ENCODE measurements around the gene CHAT.

CHAT gene

GRCh38 chr10:49602380-49603023 lies 11.3 kb upstream of the CHAT start:
- Mint-ChIP-seq H3K27me3 (peaks cover 44% of the 10 kb centered on the region), H3K27ac (no peak overlapping the region)

GRCh38 chr10:49605216-49605938 lies 8.5 kb upstream of the CHAT start:
- no peak for DNase-seq
- H3K36me3 Mint-ChIP-seq (ENCODE audit: low read depth): no peaks in the 10 kb centered on the region
- no peak for ATAC-seq
- no peak overlapping the region for H3K27ac Mint-ChIP-seq
- H3K9me3 Mint-ChIP-seq: no peaks in the 10 kb centered on the region
- no peaks in the 10 kb centered on the region for H3K4me1 Mint-ChIP-seq
- peaks cover 62% of the 10 kb centered on the region for H3K27me3 Mint-ChIP-seq
- no peak overlapping the region for H3K4me3 Mint-ChIP-seq

More at GRCh38 chr10:49602380-49603023, 11.3 kb upstream of the CHAT start:
- H3K4me3 Mint-ChIP-seq: no peak overlapping the region
- H3K4me1 Mint-ChIP-seq: no peaks in the 10 kb centered on the region
- no peak for ATAC-seq
- no peaks in the 10 kb centered on the region for H3K9me3 Mint-ChIP-seq
- no peaks in the 10 kb centered on the region for H3K36me3 Mint-ChIP-seq (ENCODE audit: low read depth)
- no peak for DNase-seq

GRCh38 chr10:49605939-49606509 lies 7.8 kb upstream of the CHAT start:
- Mint-ChIP-seq H3K4me1 (no peaks in the 10 kb centered on the region), H3K36me3 (ENCODE audit: low read depth) (no peaks in the 10 kb centered on the region), H3K9me3 (no peaks in the 10 kb centered on the region), H3K27me3 (peaks cover 62% of the 10 kb centered on the region), H3K4me3 (no peak overlapping the region), H3K27ac (no peak overlapping the region)
- ATAC-seq (no peak), DNase-seq (no peak)

GRCh38 chr10:49606981-49607535 lies 6.8 kb upstream of the CHAT start:
- no peaks in the 10 kb centered on the region for H3K4me1 Mint-ChIP-seq
- peak; percentile 78 for DNase-seq
- no peak overlapping the region for H3K4me3 Mint-ChIP-seq
- H3K36me3 Mint-ChIP-seq (ENCODE audit: low read depth): peaks cover 6% of the 10 kb centered on the region
- H3K27me3 Mint-ChIP-seq: peaks cover 70% of the 10 kb centered on the region
- H3K9me3 Mint-ChIP-seq: no peaks in the 10 kb centered on the region
- no peak for ATAC-seq
- no peak overlapping the region for H3K27ac Mint-ChIP-seq

- Mint-ChIP-seq H3K27me3 (peaks cover 77% of the 10 kb centered on the region), H3K36me3 (ENCODE audit: low read depth) (peaks cover 7% of the 10 kb centered on the region), H3K4me1 (no peaks in the 10 kb centered on the region), H3K9me3 (no peaks in the 10 kb centered on the region), H3K4me3 (no peak overlapping the region), H3K27ac (no peak overlapping the region)
- DNase-seq (no peak), ATAC-seq (no peak)
These were observed 5.5 kb upstream of the CHAT start for GRCh38 chr10:49608166-49609005.

- Mint-ChIP-seq H3K36me3 (ENCODE audit: low read depth) (peaks cover 7% of the 10 kb centered on the region), H3K27ac (no peak overlapping the region), H3K4me1 (no peaks in the 10 kb centered on the region), H3K4me3 (no peak overlapping the region), H3K9me3 (no peaks in the 10 kb centered on the region), H3K27me3 (peaks cover 77% of the 10 kb centered on the region)
- DNase-seq: no peak
- ATAC-seq: no peak
These were observed 4.9 kb upstream of the CHAT start for GRCh38 chr10:49609006-49609282.

GRCh38 chr10:49609283-49610113 lies 4.3 kb upstream of the CHAT start:
- peaks cover 7% of the 10 kb centered on the region for H3K36me3 Mint-ChIP-seq (ENCODE audit: low read depth)
- DNase-seq (no peak), ATAC-seq (no peak)
- no peak overlapping the region for H3K4me3 Mint-ChIP-seq
- peaks cover 74% of the 10 kb centered on the region for H3K27me3 Mint-ChIP-seq
- no peaks in the 10 kb centered on the region for H3K9me3 Mint-ChIP-seq
- no peak overlapping the region for H3K27ac Mint-ChIP-seq
- H3K4me1 Mint-ChIP-seq: no peaks in the 10 kb centered on the region

GRCh38 chr10:49610114-49610457 lies 3.8 kb upstream of the CHAT start, which contains the start of gene SLC18A3:
SLC18A3 (plus strand) TSS chr10:49610310; CDS start chr10:49610741, 431 bp downstream.
- ATAC-seq (no peak), DNase-seq (no peak)
- no peak within 1 kb of the TSS for H3K27ac Mint-ChIP-seq
- H3K9me3 Mint-ChIP-seq: no peaks in the 10 kb centered on the region
- H3K36me3 Mint-ChIP-seq (ENCODE audit: low read depth): peaks cover 7% of the 10 kb centered on the region
- no peak within 1 kb of the TSS for H3K4me3 Mint-ChIP-seq
- peaks cover 75% of the 10 kb centered on the region for H3K27me3 Mint-ChIP-seq
- no peaks in the 10 kb centered on the region for H3K4me1 Mint-ChIP-seq

GRCh38 chr10:49610458-49611165 lies 3.2 kb upstream of the CHAT start:
- ATAC-seq (no peak), DNase-seq (no peak)
- no peaks in the 10 kb centered on the region for H3K9me3 Mint-ChIP-seq
- no peaks in the 10 kb centered on the region for H3K4me1 Mint-ChIP-seq
- H3K36me3 Mint-ChIP-seq (ENCODE audit: low read depth): peaks cover 7% of the 10 kb centered on the region
- H3K27me3 Mint-ChIP-seq: peaks cover 77% of the 10 kb centered on the region
- no peak overlapping the region for H3K4me3 Mint-ChIP-seq
- no peak overlapping the region for H3K27ac Mint-ChIP-seq

GRCh38 chr10:49611166-49611815 lies 2.5 kb upstream of the CHAT start:
- Mint-ChIP-seq H3K9me3 (no peaks in the 10 kb centered on the region), H3K27ac (no peak overlapping the region), H3K27me3 (peaks cover 75% of the 10 kb centered on the region), H3K4me1 (no peaks in the 10 kb centered on the region), H3K4me3 (no peak overlapping the region), H3K36me3 (ENCODE audit: low read depth) (peaks cover 7% of the 10 kb centered on the region)
- ATAC-seq (no peak), DNase-seq (no peak)

- H3K9me3 Mint-ChIP-seq: no peaks in the 10 kb centered on the region
- peaks cover 75% of the 10 kb centered on the region for H3K27me3 Mint-ChIP-seq
- DNase-seq (no peak), ATAC-seq (no peak)
- H3K27ac Mint-ChIP-seq: no peak overlapping the region
- H3K4me1 Mint-ChIP-seq: no peaks in the 10 kb centered on the region
- peaks cover 7% of the 10 kb centered on the region for H3K36me3 Mint-ChIP-seq (ENCODE audit: low read depth)
- no peak overlapping the region for H3K4me3 Mint-ChIP-seq
These were observed 1.9 kb upstream of the CHAT start for GRCh38 chr10:49611816-49612512.

- Mint-ChIP-seq H3K36me3 (ENCODE audit: low read depth) (peaks cover 7% of the 10 kb centered on the region), H3K4me3 (no peak overlapping the region), H3K9me3 (no peaks in the 10 kb centered on the region), H3K27me3 (peaks cover 74% of the 10 kb centered on the region), H3K27ac (no peak overlapping the region), H3K4me1 (no peaks in the 10 kb centered on the region)
- DNase-seq (peak; percentile 23), ATAC-seq (no peak)
These were observed 1.2 kb upstream of the CHAT start for GRCh38 chr10:49612513-49613164.
